ENCODE measurements around the gene CNOT1.

CNOT1 gene

GRCh38 chr16:58542291-58542690 is 87.3 kb downstream of the CNOT1 start:
- Histone ChIP-seq H3K4me1 (ENCODE audit: insufficient read depth, low read length, severe bottlenecking) (no peaks in the 10 kb centered on the region), H3K27ac (ENCODE audit: low read depth, low read length, poor library complexity, severe bottlenecking) (no peak overlapping the region), H3K36me3 (ENCODE audit: insufficient read depth, low read length) (peaks cover 97% of the 10 kb centered on the region), H3F3A (ENCODE audit: insufficient read depth, low read length) (peaks cover 2% of the 10 kb centered on the region; the same call in 1 of the 2 replicates), H3K27me3 (ENCODE audit: insufficient read depth, low read length) (no peaks in the 10 kb centered on the region), H3K4me3 (ENCODE audit: low read depth, low read length, poor library complexity, severe bottlenecking) (no peak overlapping the region), H4K20me1 (ENCODE audit: insufficient read depth, low read length) (0 out of 2 replicates have a peak, but pooled peaks cover 2% of the 10 kb centered on the region), H2AFZ (ENCODE audit: low read length) (no peak overlapping the region), H3K9me3 (ENCODE audit: low read length) (no peaks in the 10 kb centered on the region), H3K9me2 (ENCODE audit: low read depth, low read length) (no peaks in the 10 kb centered on the region), H3K9ac (ENCODE audit: low read length) (no peak overlapping the region), H3K79me2 (ENCODE audit: insufficient read depth, low read length) (no peaks in the 10 kb centered on the region), H3K4me2 (ENCODE audit: low read length) (no peak overlapping the region)
- TF ChIP-seq EZH2 (IDR thresholded peaks at IDR 0.05; ENCODE audit: borderline replicate concordance, low read length) (no peak), CTCF (IDR thresholded peaks at IDR 0.05; ENCODE audit: low read length) (no peak)

- H3F3A ChIP-seq (ENCODE audit: insufficient read depth, low read length) = no peaks in the 10 kb centered on the region; the same call in 1 of the 2 replicates
- H3K9ac ChIP-seq (ENCODE audit: low read length) = no peak overlapping the region
- H3K4me2 ChIP-seq (ENCODE audit: low read length) = no peak overlapping the region
- no peaks in the 10 kb centered on the region for H3K79me2 ChIP-seq (ENCODE audit: insufficient read depth, low read length)
- TF ChIP-seq CTCF (IDR thresholded peaks at IDR 0.05; ENCODE audit: low read length) = no peak
- TF ChIP-seq EZH2 (IDR thresholded peaks at IDR 0.05; ENCODE audit: borderline replicate concordance, low read length) = no peak
- H3K36me3 ChIP-seq (ENCODE audit: insufficient read depth, low read length) = peaks cover 97% of the 10 kb centered on the region
- no peaks in the 10 kb centered on the region for H3K9me3 ChIP-seq (ENCODE audit: low read length)
- H3K4me1 ChIP-seq (ENCODE audit: insufficient read depth, low read length, severe bottlenecking) = no peaks in the 10 kb centered on the region
- no peaks in the 10 kb centered on the region for H3K27me3 ChIP-seq (ENCODE audit: insufficient read depth, low read length)
- H3K4me3 ChIP-seq (ENCODE audit: low read depth, low read length, poor library complexity, severe bottlenecking) = no peak overlapping the region
- no peak overlapping the region for H2AFZ ChIP-seq (ENCODE audit: low read length)
- no peaks in the 10 kb centered on the region for H3K9me2 ChIP-seq (ENCODE audit: low read depth, low read length)
- 0 out of 2 replicates have a peak, but pooled peaks cover 2% of the 10 kb centered on the region for H4K20me1 ChIP-seq (ENCODE audit: insufficient read depth, low read length)
- no peak overlapping the region for H3K27ac ChIP-seq (ENCODE audit: low read depth, low read length, poor library complexity, severe bottlenecking)
Observed at GRCh38 chr16:58541711-58542110, 87.9 kb downstream of the CNOT1 start.

GRCh38 chr16:58537124-58537906 is 92.3 kb downstream of the CNOT1 start:
- Histone ChIP-seq H3K9me3 (ENCODE audit: low read length) (no peaks in the 10 kb centered on the region), H3K9me2 (ENCODE audit: low read depth, low read length) (no peaks in the 10 kb centered on the region), H3K9ac (ENCODE audit: low read length) (no peak overlapping the region), H2AFZ (ENCODE audit: low read length) (no peak overlapping the region), H3K36me3 (ENCODE audit: insufficient read depth, low read length) (peaks cover 99% of the 10 kb centered on the region), H3K4me1 (ENCODE audit: insufficient read depth, low read length, severe bottlenecking) (no peaks in the 10 kb centered on the region), H3F3A (ENCODE audit: insufficient read depth, low read length) (no peaks in the 10 kb centered on the region; the same call in 1 of the 2 replicates), H3K4me2 (ENCODE audit: low read length) (no peak overlapping the region), H3K4me3 (ENCODE audit: low read depth, low read length, poor library complexity, severe bottlenecking) (no peak overlapping the region), H3K27me3 (ENCODE audit: insufficient read depth, low read length) (no peaks in the 10 kb centered on the region), H3K79me2 (ENCODE audit: insufficient read depth, low read length) (no peaks in the 10 kb centered on the region), H4K20me1 (ENCODE audit: insufficient read depth, low read length) (no peaks in the 10 kb centered on the region), H3K27ac (ENCODE audit: low read depth, low read length, poor library complexity, severe bottlenecking) (no peak overlapping the region)
- no peak for TF ChIP-seq EZH2 (IDR thresholded peaks at IDR 0.05; ENCODE audit: borderline replicate concordance, low read length)
- TF ChIP-seq CTCF (IDR thresholded peaks at IDR 0.05; ENCODE audit: low read length) = no peak

Data from OCI-LY1 (cell line).